MM.1S (cell line): ENCODE data around the gene ZBTB18.

Source experiments
- DNase-seq: peaks from one replicate; pipeline ENCODE4 v3.0.0-alpha.2; 2015
- H2AFZ ChIP-seq: fragments of 300-600 bp; sonication (generic); 2 replicates; pipeline ENCODE4 v1.6.0; 2016; ENCODE audit warnings: antibody characterized with exemption, low read length
- H3F3A ChIP-seq: fragments of 300-600 bp; sonication (generic); 2 replicates; pipeline ENCODE4 v1.6.1; 2016; ENCODE audit warnings: mild to moderate bottlenecking, antibody characterized with exemption, low read length, moderate library complexity, mixed read lengths; ENCODE audit not compliant: insufficient read depth
- H3K27ac ChIP-seq: fragments of 300-600 bp; sonication (generic); 2 replicates; pipeline ENCODE4 v1.5.1; 2016; ENCODE audit warnings: mild to moderate bottlenecking, low read length
- H3K27me3 ChIP-seq: fragments of 300-600 bp; sonication (generic); replicated peaks from 2 replicates; pipeline ENCODE4 v1.6.0; 2016; ENCODE audit warnings: low read length; ENCODE audit not compliant: insufficient read depth
- H3K36me3 ChIP-seq: fragments of 300-600 bp; sonication (generic); replicated peaks from 2 replicates; pipeline ENCODE4 v1.6.1; 2016; ENCODE audit warnings: mild to moderate bottlenecking, low read length, mixed read lengths; ENCODE audit not compliant: insufficient read depth
- H3K4me1 ChIP-seq: fragments of 300-600 bp; sonication (generic); 2 replicates; pipeline ENCODE4 v1.6.1; 2016; ENCODE audit warnings: low read length, mixed read lengths
- H3K4me2 ChIP-seq: fragments of 300-600 bp; sonication (generic); 2 replicates; pipeline ENCODE4 v1.6.0; 2016; ENCODE audit warnings: low read depth, low read length
- H3K4me3 ChIP-seq: fragments of 300-600 bp; sonication (generic); 2 replicates; pipeline ENCODE4 v1.5.1; 2016; ENCODE audit warnings: low read length, mixed read lengths
- H3K79me2 ChIP-seq: fragments of 300-600 bp; sonication (generic); 2 replicates; pipeline ENCODE4 v1.6.1; 2016; ENCODE audit warnings: mixed run types, low read length, mixed read lengths
- H3K9ac ChIP-seq: fragments of 300-600 bp; sonication (generic); 2 replicates; pipeline ENCODE4 v1.6.1; 2016; ENCODE audit warnings: low read length, mixed read lengths
- H3K9me2 ChIP-seq: fragments of 300-600 bp; sonication (generic); replicated peaks from 2 replicates; pipeline ENCODE4 v1.6.1; 2016; ENCODE audit warnings: mild to moderate bottlenecking, low read length, mixed read lengths; ENCODE audit not compliant: insufficient read depth
- H3K9me3 ChIP-seq: fragments of 300-600 bp; sonication (generic); replicated peaks from 2 replicates; pipeline ENCODE4 v1.6.1; 2016; ENCODE audit warnings: mild to moderate bottlenecking, low read length, mixed read lengths; ENCODE audit not compliant: insufficient read depth
- H4K20me1 ChIP-seq: fragments of 300-600 bp; sonication (generic); 2 replicates; pipeline ENCODE4 v1.6.1; 2016; ENCODE audit warnings: mild to moderate bottlenecking, low read length, moderate library complexity, mixed read lengths; ENCODE audit not compliant: insufficient read depth
- CTCF ChIP-seq: fragments of 300-600 bp; sonication (generic); IDR thresholded peaks from 2 replicates; pipeline ENCODE4 v1.5.1; 2016; ENCODE audit warnings: antibody characterized with exemption, low read length, mixed read lengths
- EZH2 ChIP-seq: fragments of 300-600 bp; sonication (generic); optimal IDR thresholded peaks from 2 replicates; pipeline ENCODE3; 2017; ENCODE audit warnings: low read depth, mild to moderate bottlenecking, antibody characterized with exemption, low read length, mixed read lengths
- EZH2phosphoT487 ChIP-seq: fragments of 300-600 bp; sonication (generic); IDR thresholded peaks from 2 replicates; pipeline ENCODE4 v1.6.1; 2018; ENCODE audit warnings: antibody characterized with exemption, low read length

Gene ZBTB18

GRCh38 chr1:244050835-244051444, at the start of gene ZBTB18:
TSS of gene ZBTB18 (plus strand) at chr1:244051283. CDS start at chr1:244051432, 149 bp downstream.
- no peak for DNase-seq
- H3K9ac ChIP-seq: no peak within 1 kb of the TSS
- H3K27me3 ChIP-seq: 0 out of 2 replicates have a peak, but pooled peaks cover 10% of the 10 kb centered on the region
- peak within 1 kb of the TSS; percentile 78 for H3K4me2 ChIP-seq
- H3K9me3 ChIP-seq: no peaks in the 10 kb centered on the region
- TF ChIP-seq EZH2: no peak
- TF ChIP-seq CTCF: no peak
- no peak for TF ChIP-seq EZH2phosphoT487
- peak within 1 kb of the TSS; percentile 75 for H3K4me3 ChIP-seq
- peaks cover 19% of the 10 kb centered on the region for H3K4me1 ChIP-seq
- 0 out of 2 replicates have a peak, but pooled peaks cover 3% of the 10 kb centered on the region for H3K79me2 ChIP-seq
- H4K20me1 ChIP-seq: peaks cover 9% of the 10 kb centered on the region; the same call in 1 of the 2 replicates
- H3K9me2 ChIP-seq: no peaks in the 10 kb centered on the region
- no peak within 1 kb of the TSS for H2AFZ ChIP-seq
- no peak within 1 kb of the TSS for H3K27ac ChIP-seq
- no peaks in the 10 kb centered on the region for H3K36me3 ChIP-seq
- peaks cover 28% of the 10 kb centered on the region for H3F3A ChIP-seq

- TF ChIP-seq EZH2 (no peak), CTCF (no peak), EZH2phosphoT487 (no peak)
- Histone ChIP-seq H3K4me3 (no peak overlapping the region), H2AFZ (no peak overlapping the region), H3K9ac (no peak overlapping the region), H3K4me1 (no peaks in the 10 kb centered on the region), H3K27ac (no peak overlapping the region), H3F3A (no peaks in the 10 kb centered on the region), H3K9me2 (no peaks in the 10 kb centered on the region), H3K27me3 (no peaks in the 10 kb centered on the region), H4K20me1 (no peaks in the 10 kb centered on the region), H3K79me2 (no peaks in the 10 kb centered on the region), H3K4me2 (no peak overlapping the region), H3K36me3 (no peaks in the 10 kb centered on the region), H3K9me3 (no peaks in the 10 kb centered on the region)
- DNase-seq: no peak
Measured at GRCh38 chr1:244002721-244003120, 48.4 kb upstream of the ZBTB18 start.

- no peaks in the 10 kb centered on the region for H3K4me1 ChIP-seq
- H2AFZ ChIP-seq: no peak overlapping the region
- H3K4me2 ChIP-seq: no peak overlapping the region
- no peak overlapping the region for H3K9ac ChIP-seq
- no peak for DNase-seq
- no peak overlapping the region for H3K4me3 ChIP-seq
- H3K27me3 ChIP-seq: no peaks in the 10 kb centered on the region
- H3F3A ChIP-seq: no peaks in the 10 kb centered on the region
- H3K9me2 ChIP-seq: no peaks in the 10 kb centered on the region
- no peaks in the 10 kb centered on the region for H3K9me3 ChIP-seq
- no peaks in the 10 kb centered on the region for H4K20me1 ChIP-seq
- no peak overlapping the region for H3K27ac ChIP-seq
- TF ChIP-seq CTCF (no peak), EZH2 (no peak)
- H3K36me3 ChIP-seq: no peaks in the 10 kb centered on the region
- H3K79me2 ChIP-seq: no peaks in the 10 kb centered on the region
Measured at GRCh38 chr1:244005455-244005854, 45.6 kb upstream of the ZBTB18 start.
